NT2/D1 (cell line): ENCODE results near the gene PTPRT.

ENCODE experiments used
- YY1 ChIP-seq: IDR thresholded peaks from 2 replicates; pipeline ENCODE4 v1.6.1; 2011; ENCODE audit not compliant: insufficient read length, insufficient read depth
- ZNF274 ChIP-seq: IDR thresholded peaks from 2 replicates; pipeline ENCODE4 v1.6.1; 2011; ENCODE audit warnings: mild to moderate bottlenecking, low read depth, low read length

DNA sequence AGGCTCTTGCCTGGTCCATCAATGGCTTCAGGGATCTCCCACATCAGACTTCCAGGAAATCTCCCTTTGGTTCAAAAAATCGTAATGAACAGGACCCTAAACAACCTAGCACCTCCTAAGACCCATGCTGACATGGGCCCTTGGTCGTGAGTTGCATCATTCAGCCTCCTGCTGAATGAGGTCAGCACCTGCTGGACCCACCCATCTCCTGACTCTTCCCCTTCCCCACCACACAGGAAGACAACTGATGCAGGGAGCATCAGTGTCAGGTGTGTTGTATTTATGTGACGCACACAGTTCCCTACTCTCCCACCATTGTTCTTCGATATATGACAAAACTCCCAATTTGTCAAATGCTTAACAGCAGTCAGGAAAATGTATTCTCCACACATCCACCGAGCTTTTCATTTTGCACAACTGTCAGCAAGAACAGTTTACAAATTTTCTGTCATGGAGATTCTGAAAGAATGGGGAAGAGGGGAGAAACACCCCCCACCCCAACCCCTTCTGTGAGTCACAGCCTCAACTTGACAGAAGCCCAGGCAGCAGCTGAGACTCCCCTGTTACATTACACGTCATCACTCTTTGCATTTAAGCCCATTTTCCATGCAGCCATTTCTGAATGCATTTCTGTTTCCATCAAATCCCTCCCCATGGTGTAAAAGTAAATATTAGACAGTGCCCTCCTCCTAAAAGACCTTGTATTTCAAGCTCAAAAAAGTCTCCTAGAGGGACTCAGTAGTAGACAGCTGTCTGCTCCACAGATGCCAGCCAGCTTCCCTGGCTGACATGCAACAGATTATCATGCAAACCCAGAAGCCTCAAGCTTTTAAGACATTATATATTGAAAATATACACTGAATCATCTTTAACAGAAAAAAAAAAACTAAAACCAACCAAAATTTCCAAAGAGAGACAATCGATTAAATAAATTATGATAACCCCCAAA is 577.5 kb downstream of the PTPRT start:
- no peak for TF ChIP-seq YY1
- no peak for TF ChIP-seq ZNF274
